SU-DHL-6 (cell line): ENCODE data around the gene HTR5A.

ENCODE experiments used
- H2AFZ ChIP-seq: fragments of 200-600 bp; sonication (generic); 2 replicates; pipeline ENCODE4 v1.6.1; 2014; ENCODE audit warnings: low read depth, mild to moderate bottlenecking, moderate library complexity, mixed read lengths, antibody characterized with exemption, low read length; ENCODE audit not compliant: severe bottlenecking
- H3F3A ChIP-seq: fragments of 200-600 bp; shearing (Covaris generic); 2 replicates; pipeline ENCODE4 v1.6.0; 2016; ENCODE audit warnings: antibody characterized with exemption, mild to moderate bottlenecking; ENCODE audit not compliant: insufficient read depth
- H3K27ac ChIP-seq: fragments of 200-600 bp; sonication (generic); 2 replicates; pipeline ENCODE4 v1.5.1; 2016; ENCODE audit warnings: low read depth, mild to moderate bottlenecking, low read length, moderate library complexity, mixed read lengths
- H3K27me3 ChIP-seq: fragments of 200-600 bp; sonication (generic), shearing (Covaris generic); 2 replicates; pipeline ENCODE4 v1.6.0; 2014; ENCODE audit warnings: mild to moderate bottlenecking, low read length
- H3K36me3 ChIP-seq: fragments of 200-600 bp; sonication (generic); 2 replicates; pipeline ENCODE4 v1.6.1; 2014; ENCODE audit warnings: mild to moderate bottlenecking, low read length, mixed read lengths
- H3K4me2 ChIP-seq: fragments of 300-600, 200-600 bp; shearing (Covaris generic), sonication (generic); 2 replicates; pipeline ENCODE4 v1.6.0; 2014; ENCODE audit warnings: low read length, low read depth, mild to moderate bottlenecking; ENCODE audit not compliant: poor library complexity, severe bottlenecking
- H3K4me3 ChIP-seq: fragments of 200-600 bp; sonication (generic); 2 replicates; pipeline ENCODE4 v1.5.1; 2014; ENCODE audit warnings: antibody characterized with exemption, low read length, mild to moderate bottlenecking, mixed read lengths; ENCODE audit not compliant: insufficient read depth, poor library complexity, severe bottlenecking
- H3K79me2 ChIP-seq: fragments of 200-600 bp; sonication (generic); 2 replicates; pipeline ENCODE4 v1.6.1; 2014; ENCODE audit warnings: mild to moderate bottlenecking, low read length, moderate library complexity; ENCODE audit not compliant: insufficient read depth
- H3K9ac ChIP-seq: fragments of 200-600 bp; sonication (generic); 2 replicates; pipeline ENCODE4 v1.7.0; 2014; ENCODE audit warnings: mild to moderate bottlenecking, low read length
- H3K9me2 ChIP-seq: fragments of 200-600 bp; sonication (generic); replicated peaks from 2 replicates; pipeline ENCODE4 v1.6.1; 2014; ENCODE audit warnings: low read length; ENCODE audit not compliant: insufficient read depth
- H3K9me3 ChIP-seq: fragments of 200-600 bp; sonication (generic); 2 replicates; pipeline ENCODE4 v1.6.1; 2014; ENCODE audit warnings: low read length, mixed read lengths; ENCODE audit not compliant: insufficient read depth
- H4K20me1 ChIP-seq: fragments of 200-600 bp; sonication (generic); 2 replicates; pipeline ENCODE4 v1.6.1; 2014; ENCODE audit warnings: low read depth, mild to moderate bottlenecking, antibody characterized with exemption, low read length, moderate library complexity, mixed read lengths
- CTCF ChIP-seq: fragments of 200-600 bp; sonication (generic); IDR thresholded peaks from one replicate; pipeline ENCODE4 v1.5.1; 2017; ENCODE audit warnings: antibody characterized with exemption, mild to moderate bottlenecking, low read length, moderate library complexity; ENCODE audit not compliant: insufficient read depth, poor library complexity, severe bottlenecking
- EZH2phosphoT487 ChIP-seq: fragments of 200-600 bp; sonication (generic), shearing (Covaris generic); conservative IDR thresholded peaks from 2 replicates; pipeline ENCODE4 v1.6.1; 2018; ENCODE audit warnings: mild to moderate bottlenecking, antibody characterized with exemption, low read length, moderate library complexity, mixed read lengths

Gene HTR5A

DNA sequence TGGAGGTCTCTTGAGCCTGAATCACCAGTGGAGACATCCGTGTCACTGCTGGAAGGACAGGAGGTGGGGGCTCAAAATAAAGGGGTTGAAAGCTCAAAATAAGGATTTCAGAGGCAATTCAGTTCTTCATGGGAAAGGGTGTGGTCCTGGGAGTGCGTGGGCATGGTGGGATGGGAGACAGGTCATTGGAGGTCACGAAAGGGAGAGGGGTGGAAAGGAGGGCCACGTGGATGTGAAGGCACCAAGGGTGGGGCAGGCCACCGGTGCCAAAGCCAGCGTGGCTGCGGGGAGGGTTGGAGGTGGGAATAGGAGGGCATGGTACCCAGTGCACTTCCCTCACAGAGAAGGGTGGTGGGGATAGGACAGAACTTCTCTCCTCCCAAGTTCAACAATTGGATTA, 59.7 kb downstream of the HTR5A start:
- Histone ChIP-seq H3K4me2 (no peak overlapping the region), H3K79me2 (no peaks in the 10 kb centered on the region), H3F3A (no peaks in the 10 kb centered on the region), H3K27ac (no peak overlapping the region), H4K20me1 (no peaks in the 10 kb centered on the region), H3K9me3 (no peaks in the 10 kb centered on the region), H3K27me3 (no peaks in the 10 kb centered on the region), H2AFZ (no peak overlapping the region), H3K36me3 (no peaks in the 10 kb centered on the region), H3K4me3 (no peak overlapping the region), H3K9me2 (no peaks in the 10 kb centered on the region), H3K9ac (no peak overlapping the region)
- TF ChIP-seq CTCF = no peak
- TF ChIP-seq EZH2phosphoT487 = no peak

DNA sequence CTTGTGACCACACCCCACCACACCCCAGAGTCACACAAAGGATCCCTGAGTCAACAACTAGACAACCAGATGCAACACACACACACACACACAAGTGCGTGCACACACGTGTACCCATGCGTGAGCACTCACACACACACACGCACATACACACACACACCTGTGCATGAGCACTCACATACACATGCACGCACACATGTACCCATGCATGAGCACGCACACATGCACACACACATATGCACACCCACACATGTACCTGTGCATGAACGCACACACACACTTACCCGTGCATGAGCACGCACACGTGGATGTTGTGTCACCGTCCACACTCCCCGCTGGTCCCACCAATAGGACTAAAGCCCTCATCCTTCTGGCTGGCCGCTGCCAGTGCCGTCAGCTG, 60.4 kb downstream of the HTR5A start:
- H3K27me3 ChIP-seq = no peaks in the 10 kb centered on the region
- H3K79me2 ChIP-seq = no peaks in the 10 kb centered on the region
- no peak overlapping the region for H3K4me2 ChIP-seq
- H3K36me3 ChIP-seq = no peaks in the 10 kb centered on the region
- H4K20me1 ChIP-seq = no peaks in the 10 kb centered on the region
- no peak overlapping the region for H3K9ac ChIP-seq
- no peaks in the 10 kb centered on the region for H3K9me3 ChIP-seq
- no peak overlapping the region for H3K4me3 ChIP-seq
- no peak overlapping the region for H3K27ac ChIP-seq
- no peaks in the 10 kb centered on the region for H3K9me2 ChIP-seq
- TF ChIP-seq EZH2phosphoT487 = no peak
- no peak for TF ChIP-seq CTCF
- no peak overlapping the region for H2AFZ ChIP-seq
- H3F3A ChIP-seq = no peaks in the 10 kb centered on the region

GRCh38 chr7:155131090-155131489, 61.0 kb downstream of the HTR5A start:
- Histone ChIP-seq H3F3A (no peaks in the 10 kb centered on the region), H3K36me3 (no peaks in the 10 kb centered on the region), H3K27ac (no peak overlapping the region), H4K20me1 (no peaks in the 10 kb centered on the region), H3K9me3 (no peaks in the 10 kb centered on the region), H3K4me3 (no peak overlapping the region), H3K27me3 (no peaks in the 10 kb centered on the region), H3K79me2 (no peaks in the 10 kb centered on the region), H2AFZ (no peak overlapping the region), H3K4me2 (no peak overlapping the region), H3K9ac (no peak overlapping the region), H3K9me2 (no peaks in the 10 kb centered on the region)
- TF ChIP-seq CTCF = no peak
- TF ChIP-seq EZH2phosphoT487 = no peak

DNA sequence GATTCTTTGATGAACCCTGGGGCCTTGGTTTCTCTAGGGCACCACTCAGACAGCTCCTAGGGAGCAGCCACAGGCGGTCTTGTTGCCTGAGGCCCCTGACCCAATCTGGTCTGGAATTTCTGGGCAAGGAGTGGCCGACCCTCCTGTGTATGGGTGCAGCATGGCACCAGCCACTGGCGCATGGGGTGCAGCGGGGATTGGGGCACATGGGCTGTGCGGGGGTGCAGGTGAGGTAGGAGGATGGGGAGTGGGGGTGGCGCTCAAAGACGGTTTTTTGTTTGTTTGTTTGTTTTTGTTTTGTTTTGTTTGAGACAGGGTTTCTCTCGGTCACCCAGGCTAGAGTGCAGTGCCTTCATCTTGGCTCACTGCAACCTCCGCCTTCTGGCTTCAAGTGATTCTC, 62.3 kb downstream of the HTR5A start:
- H3K27ac ChIP-seq = no peak overlapping the region
- H2AFZ ChIP-seq = no peak overlapping the region
- no peaks in the 10 kb centered on the region for H4K20me1 ChIP-seq
- H3K9me3 ChIP-seq = no peaks in the 10 kb centered on the region
- H3F3A ChIP-seq = no peaks in the 10 kb centered on the region
- H3K36me3 ChIP-seq = no peaks in the 10 kb centered on the region
- H3K27me3 ChIP-seq = no peaks in the 10 kb centered on the region
- no peaks in the 10 kb centered on the region for H3K79me2 ChIP-seq
- H3K9ac ChIP-seq = no peak overlapping the region
- TF ChIP-seq CTCF = no peak
- TF ChIP-seq EZH2phosphoT487 = no peak
- no peak overlapping the region for H3K4me2 ChIP-seq
- no peak overlapping the region for H3K4me3 ChIP-seq
- no peaks in the 10 kb centered on the region for H3K9me2 ChIP-seq
